RWPE2 (cell line): ENCODE measurements around the gene ZNF329.

ENCODE experiments used
- ATAC-seq: fragments of 200-7000 bp; cut with Tn5 transposase; 3 replicates; pipeline ENCODE4 v1.9.1; 2021; ENCODE audit warnings: low read depth
- DNase-seq: peaks from one replicate; pipeline ENCODE4 v3.0.0-alpha.2; 2020; ENCODE audit warnings: low spot score
- H3K27ac ChIP-seq: fragments of 450-650 bp; 2 replicates; pipeline ENCODE4 v1.5.1; 2017; ENCODE audit warnings: mild to moderate bottlenecking; ENCODE audit not compliant: poor library complexity, severe bottlenecking
- H3K27me3 ChIP-seq: fragments of 250-450 bp; sonication (Bioruptor Pico); 2 replicates; pipeline ENCODE4 v1.5.1; 2021; ENCODE audit warnings: mild to moderate bottlenecking, moderate library complexity; ENCODE audit not compliant: insufficient read depth, poor library complexity, severe bottlenecking
- H3K36me3 ChIP-seq: fragments of 250-450 bp; sonication (Bioruptor Pico); 2 replicates; pipeline ENCODE4 v1.5.1; 2020; ENCODE audit warnings: low read depth, mild to moderate bottlenecking, moderate library complexity
- H3K4me1 ChIP-seq: fragments of 250-450 bp; sonication (Bioruptor Pico); 2 replicates; pipeline ENCODE4 v1.5.1; 2021; ENCODE audit warnings: mild to moderate bottlenecking, moderate library complexity; ENCODE audit not compliant: insufficient read depth, poor library complexity, severe bottlenecking
- H3K4me3 ChIP-seq: fragments of 250-450 bp; sonication (Bioruptor Pico); 2 replicates; pipeline ENCODE4 v1.5.1; 2021; ENCODE audit warnings: mild to moderate bottlenecking, moderate library complexity; ENCODE audit not compliant: severe bottlenecking
- H3K9me3 ChIP-seq: fragments of 250-450 bp; sonication (Bioruptor Pico); 2 replicates; pipeline ENCODE4 v1.5.1; 2021; ENCODE audit warnings: mild to moderate bottlenecking, moderate library complexity; ENCODE audit not compliant: severe bottlenecking
- CTCF ChIP-seq: fragments of 450-650 bp; IDR thresholded peaks from one replicate; pipeline ENCODE4 v1.5.1; 2017; ENCODE audit warnings: mild to moderate bottlenecking, moderate library complexity; ENCODE audit not compliant: poor library complexity, severe bottlenecking

ZNF329 gene

GRCh38 chr19:58145849-58146248 is 4.7 kb downstream of the ZNF329 start:
- ATAC-seq (no peak), DNase-seq (no peak)
- Histone ChIP-seq H3K4me3 (no peak overlapping the region), H3K36me3 (peaks cover 24% of the 10 kb centered on the region), H3K4me1 (no peaks in the 10 kb centered on the region), H3K27ac (no peak overlapping the region), H3K27me3 (no peaks in the 10 kb centered on the region), H3K9me3 (peaks cover 9% of the 10 kb centered on the region)
- no peak for TF ChIP-seq CTCF

- Histone ChIP-seq H3K4me3 (no peak overlapping the region), H3K27me3 (no peaks in the 10 kb centered on the region), H3K36me3 (peaks cover 63% of the 10 kb centered on the region), H3K4me1 (no peaks in the 10 kb centered on the region), H3K9me3 (peaks cover 23% of the 10 kb centered on the region), H3K27ac (no peak overlapping the region)
- DNase-seq (no peak), ATAC-seq (no peak)
- TF ChIP-seq CTCF, result no peak
Measured at GRCh38 chr19:58134244-58134643, 16.3 kb downstream of the ZNF329 start.

GRCh38 chr19:58129284-58129683 is 21.3 kb downstream of the ZNF329 start:
- peaks cover 50% of the 10 kb centered on the region for H3K9me3 ChIP-seq
- no peak overlapping the region for H3K27ac ChIP-seq
- TF ChIP-seq CTCF, result no peak
- ATAC-seq (no peak), DNase-seq (no peak)
- H3K27me3 ChIP-seq, result no peaks in the 10 kb centered on the region
- peaks cover 53% of the 10 kb centered on the region for H3K36me3 ChIP-seq
- no peak overlapping the region for H3K4me3 ChIP-seq
- H3K4me1 ChIP-seq, result no peaks in the 10 kb centered on the region

GRCh38 chr19:58128041-58128685 is 22.4 kb downstream of the ZNF329 start:
- DNase-seq, result no peak
- Histone ChIP-seq H3K9me3 (peaks cover 59% of the 10 kb centered on the region), H3K4me3 (no peak overlapping the region), H3K36me3 (peaks cover 43% of the 10 kb centered on the region), H3K4me1 (no peaks in the 10 kb centered on the region), H3K27ac (no peak overlapping the region), H3K27me3 (no peaks in the 10 kb centered on the region)
- no peak for ATAC-seq
- TF ChIP-seq CTCF, result no peak

GRCh38 chr19:58123354-58123753 is 27.2 kb downstream of the ZNF329 start:
- no peak for TF ChIP-seq CTCF
- Histone ChIP-seq H3K36me3 (peaks cover 9% of the 10 kb centered on the region), H3K27ac (no peak overlapping the region), H3K4me1 (no peaks in the 10 kb centered on the region), H3K4me3 (no peak overlapping the region), H3K27me3 (no peaks in the 10 kb centered on the region), H3K9me3 (peaks cover 55% of the 10 kb centered on the region)
- DNase-seq, result no peak
- ATAC-seq, result no peak
